A549 (cell line): ENCODE measurements around the gene REPS1. TPM values are rescaled to one million over a fixed set of nuclear protein-coding genes. Genes with fewer than 3 reads are reported as not detected.

Experiments used
- ATAC-seq, 2 experiments: fragments of 200-7000 bp in 1 of 2; fragments of >200 bp in 1 of 2; cut with Nextera tagmentation in 1 of 2; cut with Tn5 transposase in 1 of 2; 3 replicates each; pipeline versions ENCODE4 v1.8.0 to v1.9.1; 2018 to 2020; ENCODE audit warnings: mild to moderate bottlenecking in 1 of 2, moderate library complexity in 1 of 2
- CTCF ChIA-PET: fragments of 300-600 bp; sonication (Branson Sonifier 250); formaldehyde crosslinking; extraction: SDS; loops from one replicate; lab custom pipeline; 2021; ENCODE audit warnings: antibody characterized with exemption, inconsistent platforms; lab: Yijun Ruan, JAX
- POLR2A ChIA-PET: fragments of 350-600 bp; formaldehyde crosslinking; extraction: SDS; loops from one replicate; lab custom pipeline; 2021; ENCODE audit warnings: antibody characterized with exemption, inconsistent platforms; lab: Yijun Ruan, JAX
- DNase-seq, 2 experiments: peaks; one replicate each; pipeline versions ENCODE4 v3.0.0 to v3.0.0-alpha.2; 2011 to 2016; ENCODE audit warnings: low read depth in 1 of 2, low spot score in 1 of 2
- FAIRE-seq: peaks from 2 replicates; lab custom pipeline; 2011; peaks lifted over from hg19 to GRCh38; lab: Jason Lieb, UNC
- H3K27ac ChIP-seq, 2 experiments: fragments of >200 bp; sonication (Bioruptor Twin); formaldehyde crosslinking; 3 replicates each; pipeline ENCODE4 v1.5.1; 2016 to 2017
- H3K4me1 ChIP-seq: fragments of >200 bp; sonication (Bioruptor Twin); formaldehyde crosslinking; 3 replicates; pipeline ENCODE4 v1.6.1; 2016
- H3K4me2 ChIP-seq: fragments of >200 bp; sonication (Bioruptor Twin); formaldehyde crosslinking; 3 replicates; pipeline ENCODE4 v1.6.1; 2016
- H3K4me3 ChIP-seq: fragments of >200 bp; sonication (Bioruptor Twin); formaldehyde crosslinking; 3 replicates; pipeline ENCODE4 v1.5.1; 2016
- H3K9me3 ChIP-seq: fragments of >200 bp; sonication (Bioruptor Twin); formaldehyde crosslinking; 3 replicates; pipeline ENCODE4 v1.6.1; 2016
- BCL3 ChIP-seq: fragments of >200 bp; sonication (Bioruptor Twin); formaldehyde crosslinking; IDR thresholded peaks from 3 replicates; pipeline ENCODE4 v1.6.1; 2016
- CBX8 ChIP-seq: fragments of 200-600 bp; sonication (generic); IDR thresholded peaks from 2 replicates; pipeline ENCODE4 v1.6.1; 2016
- CHD2 ChIP-seq: fragments of 150-350 bp; IDR thresholded peaks from 2 replicates; pipeline ENCODE4 v1.6.1; 2014; ENCODE audit warnings: low read length; ENCODE audit not compliant: partially characterized antibody
- EHMT2 ChIP-seq: fragments of 200-600 bp; sonication (generic); IDR thresholded peaks from 2 replicates; pipeline ENCODE4 v1.6.1; 2016; ENCODE audit warnings: antibody characterized with exemption, low read depth, mild to moderate bottlenecking, moderate library complexity
- ELK1 ChIP-seq: fragments of 150-350 bp; IDR thresholded peaks from 2 replicates; pipeline ENCODE4 v1.6.1; 2014; ENCODE audit warnings: low read depth, mild to moderate bottlenecking, low read length
- HES2 ChIP-seq: fragments of >200 bp; sonication (Bioruptor Twin); formaldehyde crosslinking; IDR thresholded peaks from 2 replicates; pipeline ENCODE4 v1.6.1; 2016
- HMGXB4 ChIP-seq: fragments of 250-450 bp; sonication (Bioruptor Pico); IDR thresholded peaks from 2 replicates; pipeline ENCODE4 v1.5.0; 2021; ENCODE audit warnings: mild to moderate bottlenecking, moderate library complexity, borderline replicate concordance
- HOXA7 ChIP-seq: fragments of 250-450 bp; sonication (Bioruptor Pico); IDR thresholded peaks from 2 replicates; pipeline ENCODE4 v1.5.0; 2020; ENCODE audit warnings: mild to moderate bottlenecking, moderate library complexity
- HOXB5 ChIP-seq: fragments of 250-450 bp; sonication (Bioruptor Pico); IDR thresholded peaks from 2 replicates; pipeline ENCODE4 v1.5.0; 2020; ENCODE audit warnings: mild to moderate bottlenecking, moderate library complexity
- JUN ChIP-seq, 2 experiments: fragments of >200 bp; sonication (Bioruptor Twin); formaldehyde crosslinking; IDR thresholded peaks; 2 replicates in 1 of 2; 3 replicates in 1 of 2; pipeline ENCODE4 v1.6.1; 2016 to 2017
- MAFK ChIP-seq: fragments of 450-650 bp; IDR thresholded peaks from 2 replicates; pipeline ENCODE4 v1.6.1; 2014; ENCODE audit not compliant: partially characterized antibody
- MYC ChIP-seq: IDR thresholded peaks from 2 replicates; pipeline ENCODE4 v1.6.1; 2012; ENCODE audit warnings: mild to moderate bottlenecking, inconsistent platforms, low read length, improper control_type of control experiment, borderline replicate concordance
- NFE2L2 ChIP-seq: fragments of 150-350 bp; conservative IDR thresholded peaks from 2 replicates; pipeline ENCODE4 v1.6.1; 2014; ENCODE audit warnings: low read length
- NPAS2 ChIP-seq: fragments of 250-450 bp; sonication (Bioruptor Pico); IDR thresholded peaks from 2 replicates; pipeline ENCODE4 v1.8.0; 2022; ENCODE audit warnings: mild to moderate bottlenecking, moderate library complexity, borderline replicate concordance
- POLR2AphosphoS2 ChIP-seq: conservative IDR thresholded peaks from 2 replicates; pipeline ENCODE4 v1.6.1; 2012; ENCODE audit warnings: low read length, improper control_type of control experiment, inconsistent platforms
- RAD21 ChIP-seq, 2 experiments: fragments of >200 bp in 1 of 2; sonication (Bioruptor Twin) in 1 of 2; formaldehyde crosslinking in 1 of 2; IDR thresholded peaks in 1 of 2; conservative IDR thresholded peaks in 1 of 2; 2 replicates in 1 of 2; 3 replicates in 1 of 2; pipeline ENCODE4 v1.6.1; 2012 to 2018; ENCODE audit warnings: inconsistent platforms in 1 of 2
- REST ChIP-seq: fragments of 200-600 bp; sonication (generic); IDR thresholded peaks from 2 replicates; pipeline ENCODE4 v1.6.1; 2016; ENCODE audit warnings: antibody characterized with exemption, mild to moderate bottlenecking, moderate library complexity
- RFX5 ChIP-seq: fragments of 450-650 bp; IDR thresholded peaks from 2 replicates; pipeline ENCODE4 v1.7.1; 2014; ENCODE audit warnings: antibody characterized with exemption, mild to moderate bottlenecking, moderate library complexity
- SMC3 ChIP-seq: fragments of >200 bp; sonication (Bioruptor Twin); formaldehyde crosslinking; IDR thresholded peaks from 3 replicates; pipeline ENCODE4 v1.6.1; 2018; ENCODE audit warnings: inconsistent platforms
- TFCP2L1 ChIP-seq: fragments of 250-450 bp; sonication (Bioruptor Pico); IDR thresholded peaks from 2 replicates; pipeline ENCODE4 v1.5.0; 2021; ENCODE audit warnings: mild to moderate bottlenecking
- TP53 ChIP-seq: fragments of 250-450 bp; sonication (Bioruptor Pico); IDR thresholded peaks from 2 replicates; pipeline ENCODE4 v1.5.0; 2021; ENCODE audit warnings: mild to moderate bottlenecking, moderate library complexity
- USF2 ChIP-seq: fragments of 450-650 bp; IDR thresholded peaks from 2 replicates; pipeline ENCODE4 v1.6.1; 2014; ENCODE audit warnings: antibody characterized with exemption
- ZSCAN20 ChIP-seq: fragments of 250-450 bp; sonication (Bioruptor Pico); IDR thresholded peaks from 2 replicates; pipeline ENCODE4 v1.8.0; 2022; ENCODE audit warnings: mild to moderate bottlenecking, moderate library complexity
- WGBS: methylation state at CpG from one replicate; pipeline ENCODE4 v1.1.6; 2017; ENCODE audit errors: missing lambda C conversion rate; 5-methylcytosine and 5-hydroxymethylcytosine counted together
- polyA plus RNA-seq, 4 experiments: library from polyadenylated mRNA; depleted of rRNA in 3 of 4; stranded (reverse); fragments of >200 nt; fragmentation: RNase III in 1 of 4; extraction: RNeasy Plus Mini Kit Qiagen cat#74134 plus additional on column Dnase treatment in 1 of 4; gene quantifications; 2 replicates in 3 of 4; 3 replicates in 1 of 4; pipeline ENCODE4 v1.2.3, GENCODE V29; 2011 to 2017

The REPS1 gene
- polyA plus RNA-seq, 2 of the 4 experiments (the other 2 are of a cell fraction), result 16.3 to 36.4 TPM

- Histone ChIP-seq H3K4me2 (no peak overlapping the region), H3K4me3 (no peak overlapping the region), H3K27ac (no peak overlapping the region), H3K4me1 (no peaks in the 10 kb centered on the region), H3K9me3 (no peaks in the 10 kb centered on the region)
- TF ChIP-seq HOXB5 (CRISPR knock-in tag), result no peak
- ChIA-PET CTCF (no interaction called here), POLR2A (no interaction called here)
- DNase-seq (no peak), FAIRE-seq (no peak), ATAC-seq (no peak)
- 93% methylated on average over 3 of the region's 3 CpGs for WGBS
These were observed 67.1 kb downstream of the REPS1 start for GRCh38 chr6:138920906-138921305.

GRCh38 chr6:138914701-138915100 lies 73.4 kb downstream of the REPS1 start:
- CTCF ChIA-PET, result no interaction called here
- TF ChIP-seq TFCP2L1 (CRISPR knock-in tag) (no peak), MYC (no peak), NFE2L2 (no peak), HOXA7 (no peak), REST (no peak), RAD21 (conservative IDR thresholded peaks at IDR 0.05 in 1 of 2, IDR thresholded peaks at IDR 0.05 in 1 of 2) (no peak), HMGXB4 (CRISPR knock-in tag) (no peak), USF2 (no peak), RFX5 (no peak), CHD2 (no peak), NPAS2 (CRISPR knock-in tag) (no peak), ZSCAN20 (no peak), BCL3 (no peak), HOXB5 (CRISPR knock-in tag) (no peak)
- 72% methylated on average over 1 of the region's 1 CpG for WGBS
- FAIRE-seq (no peak), ATAC-seq (no peak), DNase-seq (no peak)
- Histone ChIP-seq H3K4me1 (no peaks in the 10 kb centered on the region), H3K27ac (no peak overlapping the region), H3K4me2 (no peak overlapping the region), H3K4me3 (no peak overlapping the region), H3K9me3 (no peaks in the 10 kb centered on the region)
- POLR2A ChIA-PET, result no interaction called here

- ATAC-seq, result no peak
- Histone ChIP-seq H3K4me1 (no peaks in the 10 kb centered on the region), H3K27ac (no peak overlapping the region), H3K4me3 (no peak overlapping the region), H3K9me3 (no peaks in the 10 kb centered on the region), H3K4me2 (no peak overlapping the region)
- ChIA-PET POLR2A (no interaction called here), CTCF (interaction anchor here (1.6 kb wide), 1 partner anchor 76 kb away, joined by 4 read pairs; no protein-coding TSS in a partner anchor)
- TF ChIP-seq MAFK, result no peak
- TF ChIP-seq POLR2AphosphoS2, result no peak
- TF ChIP-seq ELK1, result no peak
- TF ChIP-seq CBX8, result no peak
- no peak for TF ChIP-seq JUN (IDR thresholded peaks at IDR 0.05)
- TF ChIP-seq SMC3, result no peak
- no peak for TF ChIP-seq ZSCAN20
- no peak for TF ChIP-seq TP53 (CRISPR knock-in tag)
- no peak for TF ChIP-seq EHMT2
- no peak for TF ChIP-seq HES2
- WGBS, result 80% methylated on average over 3 of the region's 3 CpGs
- FAIRE-seq, result no peak
- no peak for DNase-seq
These were observed 75.7 kb downstream of the REPS1 start for GRCh38 chr6:138912308-138912707.
